Panc1 (cell line): ENCODE measurements around the gene TM9SF3.

Experiments used
- CTCF ChIP-seq: fragments of 450-650 bp; IDR thresholded peaks from 2 replicates; pipeline ENCODE4 v1.5.1; 2017; ENCODE audit warnings: mild to moderate bottlenecking
- POLR2AphosphoS5 ChIP-seq: IDR thresholded peaks from 2 replicates; pipeline ENCODE4 v1.6.1; 2012; ENCODE audit warnings: mild to moderate bottlenecking, low read depth, low read length, moderate library complexity
- SIN3A ChIP-seq: IDR thresholded peaks from 2 replicates; pipeline ENCODE4 v1.6.1; 2012; ENCODE audit warnings: low read depth, mild to moderate bottlenecking, low read length, moderate library complexity, borderline replicate concordance; ENCODE audit not compliant: insufficient read depth

DNA sequence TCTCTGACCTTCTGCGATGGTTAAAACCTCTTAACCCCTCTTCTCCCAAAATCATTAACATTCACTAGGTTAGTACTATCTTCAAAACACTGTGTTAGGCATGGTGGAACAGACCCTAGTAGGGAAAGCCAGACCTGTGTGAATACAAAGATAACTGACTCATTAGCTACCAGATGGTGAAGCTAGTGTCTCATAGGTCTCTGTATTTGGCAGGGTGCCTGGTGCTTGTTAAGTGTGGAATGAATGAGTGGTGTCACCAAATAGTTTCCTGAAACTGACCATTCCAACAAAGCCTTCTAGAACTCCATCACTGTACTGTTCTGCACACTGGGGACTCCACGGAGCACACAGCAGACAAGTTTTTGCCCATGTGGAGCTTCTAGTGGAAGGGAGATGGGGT is 27.7 kb upstream of the TM9SF3 start:
- TF ChIP-seq CTCF (no peak), POLR2AphosphoS5 (no peak), SIN3A (no peak)
